GM12878 (cell line): ENCODE results near the gene BCAS3.

Experiments
- FOXM1 ChIP-seq: IDR thresholded peaks from 2 replicates; pipeline ENCODE4 v1.6.1; 2012; ENCODE audit warnings: low read depth, mild to moderate bottlenecking, inconsistent platforms, low read length, moderate library complexity
- MYC ChIP-seq: IDR thresholded peaks from 2 replicates; pipeline ENCODE4 v1.6.1; 2011; ENCODE audit warnings: mild to moderate bottlenecking, low read length, moderate library complexity, inconsistent platforms; ENCODE audit not compliant: insufficient read depth, insufficient replicate concordance, insufficient read length, severe bottlenecking
- SMARCA5 ChIP-seq: fragments of 450-650 bp; IDR thresholded peaks from 2 replicates; pipeline ENCODE4 v1.6.1; 2017; ENCODE audit warnings: mild to moderate bottlenecking
- TF ChIP-seq, protein P1 (sequence below), 3 experiments: IDR thresholded peaks in 2 of 3; conservative IDR thresholded peaks in 1 of 3; 2 replicates each; pipeline ENCODE4 v1.5.1; 2011; ENCODE audit warnings: low read depth in 3 of 3, low read length in 3 of 3, mild to moderate bottlenecking in 3 of 3, control low read depth in 2 of 3, moderate library complexity in 2 of 3, inconsistent platforms in 1 of 3, mixed read lengths in 1 of 3; ENCODE audit not compliant: control insufficient read depth in 2 of 3, insufficient read depth in 1 of 3; ENCODE audit errors: extremely low read depth in 1 of 3
- TF ChIP-seq, protein P2 (sequence below): fragments of 450-650 bp; IDR thresholded peaks from 2 replicates; pipeline ENCODE4 v1.6.1; 2018; ENCODE audit warnings: borderline replicate concordance, mild to moderate bottlenecking; ENCODE audit not compliant: partially characterized antibody

DNA sequence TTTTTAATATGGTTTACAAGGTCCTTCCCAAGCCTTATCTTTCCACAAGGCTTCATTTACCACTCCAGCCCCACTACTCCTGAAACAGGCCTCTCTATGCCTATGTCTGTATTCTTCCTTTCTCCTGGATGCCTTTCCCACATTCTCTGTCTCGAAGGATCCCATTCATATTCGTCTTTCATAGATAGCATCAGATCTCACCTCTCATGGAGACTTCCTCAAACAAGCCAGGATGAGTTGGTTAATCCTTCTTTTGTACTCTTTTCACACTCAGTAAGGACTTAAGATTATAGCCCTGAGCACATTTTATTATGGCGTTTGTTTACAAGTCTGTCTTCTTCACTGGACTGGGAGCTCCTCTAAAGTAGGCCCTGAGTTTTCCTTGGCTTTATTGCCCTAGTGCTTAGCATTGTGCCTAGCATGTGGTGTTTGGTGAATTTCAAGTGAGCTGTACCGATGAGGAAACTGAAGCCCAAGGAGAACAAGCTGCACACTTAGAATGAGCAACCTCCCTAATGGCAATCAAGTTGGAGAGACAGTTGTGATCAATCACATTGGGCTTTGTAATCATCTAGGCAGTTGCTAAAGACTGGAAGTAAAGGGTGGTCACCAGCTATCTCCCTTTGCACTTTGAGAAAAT lies 764.6 kb downstream of the BCAS3 start:
- TF ChIP-seq MYC (no peak), FOXM1 (no peak), SMARCA5 (no peak)
- TF ChIP-seq, protein P1, sequence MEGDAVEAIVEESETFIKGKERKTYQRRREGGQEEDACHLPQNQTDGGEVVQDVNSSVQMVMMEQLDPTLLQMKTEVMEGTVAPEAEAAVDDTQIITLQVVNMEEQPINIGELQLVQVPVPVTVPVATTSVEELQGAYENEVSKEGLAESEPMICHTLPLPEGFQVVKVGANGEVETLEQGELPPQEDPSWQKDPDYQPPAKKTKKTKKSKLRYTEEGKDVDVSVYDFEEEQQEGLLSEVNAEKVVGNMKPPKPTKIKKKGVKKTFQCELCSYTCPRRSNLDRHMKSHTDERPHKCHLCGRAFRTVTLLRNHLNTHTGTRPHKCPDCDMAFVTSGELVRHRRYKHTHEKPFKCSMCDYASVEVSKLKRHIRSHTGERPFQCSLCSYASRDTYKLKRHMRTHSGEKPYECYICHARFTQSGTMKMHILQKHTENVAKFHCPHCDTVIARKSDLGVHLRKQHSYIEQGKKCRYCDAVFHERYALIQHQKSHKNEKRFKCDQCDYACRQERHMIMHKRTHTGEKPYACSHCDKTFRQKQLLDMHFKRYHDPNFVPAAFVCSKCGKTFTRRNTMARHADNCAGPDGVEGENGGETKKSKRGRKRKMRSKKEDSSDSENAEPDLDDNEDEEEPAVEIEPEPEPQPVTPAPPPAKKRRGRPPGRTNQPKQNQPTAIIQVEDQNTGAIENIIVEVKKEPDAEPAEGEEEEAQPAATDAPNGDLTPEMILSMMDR (IDR thresholded peaks at IDR 0.05 in 2 of 3, conservative IDR thresholded peaks at IDR 0.05 in 1 of 3; ENCODE audit: control insufficient read depth in 2 of 3, extremely low read depth in 1 of 3, insufficient read depth in 1 of 3, low read depth in 3 of 3, low read length in 3 of 3) = no peak
- TF ChIP-seq, protein P2, sequence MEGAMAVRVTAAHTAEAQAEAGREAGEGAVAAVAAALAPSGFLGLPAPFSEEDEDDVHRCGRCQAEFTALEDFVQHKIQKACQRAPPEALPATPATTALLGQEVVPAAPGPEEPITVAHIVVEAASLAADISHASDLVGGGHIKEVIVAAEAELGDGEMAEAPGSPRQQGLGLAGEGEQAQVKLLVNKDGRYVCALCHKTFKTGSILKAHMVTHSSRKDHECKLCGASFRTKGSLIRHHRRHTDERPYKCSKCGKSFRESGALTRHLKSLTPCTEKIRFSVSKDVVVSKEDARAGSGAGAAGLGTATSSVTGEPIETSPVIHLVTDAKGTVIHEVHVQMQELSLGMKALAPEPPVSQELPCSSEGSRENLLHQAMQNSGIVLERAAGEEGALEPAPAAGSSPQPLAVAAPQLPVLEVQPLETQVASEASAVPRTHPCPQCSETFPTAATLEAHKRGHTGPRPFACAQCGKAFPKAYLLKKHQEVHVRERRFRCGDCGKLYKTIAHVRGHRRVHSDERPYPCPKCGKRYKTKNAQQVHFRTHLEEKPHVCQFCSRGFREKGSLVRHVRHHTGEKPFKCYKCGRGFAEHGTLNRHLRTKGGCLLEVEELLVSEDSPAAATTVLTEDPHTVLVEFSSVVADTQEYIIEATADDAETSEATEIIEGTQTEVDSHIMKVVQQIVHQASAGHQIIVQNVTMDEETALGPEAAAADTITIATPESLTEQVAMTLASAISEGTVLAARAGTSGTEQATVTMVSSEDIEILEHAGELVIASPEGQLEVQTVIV = no peak
